Embryonic facial prominence (tissue), 1 donor: ENCODE data around the gene SLC18A3.

Experiments used
- DNase-seq: peaks from one replicate; pipeline ENCODE4 v3.0.0-alpha.2; 2016; ENCODE audit errors: extremely low spot score

Gene SLC18A3

DNA sequence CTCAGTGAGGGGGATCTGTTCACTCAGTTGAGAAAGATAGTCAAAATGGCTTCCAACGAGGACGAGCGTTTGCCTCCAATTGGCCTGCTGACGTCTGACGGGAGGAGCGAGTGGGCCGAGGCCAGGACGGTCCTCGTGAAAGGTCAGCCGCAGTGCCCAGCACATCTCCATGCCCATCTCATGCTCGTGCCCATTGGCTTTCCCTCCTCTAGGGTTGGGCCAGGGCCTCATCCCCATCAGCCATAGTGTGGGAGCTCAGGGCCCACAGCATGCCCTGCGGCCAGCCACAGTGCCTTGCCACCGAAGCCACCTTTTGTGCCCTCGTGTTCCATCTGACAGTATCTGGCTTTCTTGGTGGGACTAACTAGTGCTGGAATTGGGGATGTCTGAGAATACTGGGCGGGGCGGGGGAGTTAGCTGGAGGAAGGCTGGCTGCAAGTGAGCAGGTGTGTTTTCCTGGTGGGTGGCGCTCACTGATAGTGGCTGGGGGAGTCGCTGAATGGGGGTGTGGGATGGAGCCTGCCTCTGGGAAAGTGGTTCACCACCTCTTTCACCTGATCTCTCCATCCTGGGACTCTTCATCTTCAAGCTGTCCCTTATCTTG is 17.6 kb downstream of the SLC18A3 start:
- no peak for DNase-seq

DNA sequence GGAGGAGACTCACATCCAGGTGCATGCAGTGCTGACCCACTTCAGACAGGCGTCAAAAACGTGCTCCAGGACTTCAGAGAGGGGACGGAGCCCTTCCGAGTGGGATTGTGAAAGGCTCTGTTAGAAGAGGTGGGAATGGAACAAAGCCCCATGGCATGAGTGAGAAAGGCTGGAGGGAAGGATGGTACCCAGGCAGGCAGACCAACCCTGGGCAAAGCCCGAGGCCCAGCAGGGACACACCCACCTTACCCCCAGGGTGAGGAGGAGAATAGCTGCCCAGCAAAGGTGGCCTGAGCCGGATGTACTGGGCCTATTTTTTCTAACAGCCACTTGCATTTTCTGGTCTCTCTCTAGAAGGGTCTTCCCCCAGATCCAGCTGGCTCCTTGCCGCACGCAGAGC is 18.5 kb downstream of the SLC18A3 start:
- no peak for DNase-seq

DNA sequence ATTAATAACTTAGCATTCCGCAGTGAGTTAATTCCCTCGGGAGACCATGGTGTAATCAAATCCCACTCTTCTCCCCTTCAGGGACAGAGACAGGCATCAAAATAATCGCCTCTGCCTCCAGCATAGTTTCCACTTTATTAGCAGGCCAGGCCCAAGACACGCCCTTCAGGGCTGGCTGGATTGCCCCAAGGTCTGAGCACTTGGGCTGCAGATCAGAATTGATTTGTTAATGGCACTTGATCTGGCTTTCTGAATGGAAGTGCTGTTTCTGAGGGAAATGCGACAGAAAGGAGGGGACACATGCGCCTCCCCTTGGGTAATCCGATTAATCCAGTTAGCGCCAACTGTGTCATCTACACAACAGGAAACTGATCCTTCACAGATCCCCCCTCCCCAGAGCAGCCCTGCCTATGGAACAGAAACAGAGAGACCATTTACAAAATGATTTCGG is 19.3 kb downstream of the SLC18A3 start:
- no peak for DNase-seq

DNA sequence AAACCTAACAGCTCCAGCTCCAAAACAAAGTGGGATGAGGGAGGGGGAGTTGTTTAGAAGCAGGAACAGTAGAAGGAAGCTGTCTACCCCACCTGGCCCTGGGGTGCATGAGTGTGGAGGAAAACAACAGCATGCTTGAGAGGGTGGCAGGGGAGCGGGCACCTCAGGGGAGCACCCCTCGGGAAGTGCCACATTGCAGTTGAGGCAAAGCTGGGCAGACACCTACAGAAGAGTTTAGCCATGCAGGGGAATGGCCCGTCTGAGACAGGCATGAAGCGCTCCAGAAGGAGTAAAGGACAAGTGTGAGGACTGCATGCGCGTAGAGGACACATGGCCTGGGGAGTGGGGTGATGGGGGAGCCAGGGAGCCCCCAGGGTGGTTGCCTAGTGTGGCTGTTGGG is 21.9 kb downstream of the SLC18A3 start:
- no peak for DNase-seq

DNA sequence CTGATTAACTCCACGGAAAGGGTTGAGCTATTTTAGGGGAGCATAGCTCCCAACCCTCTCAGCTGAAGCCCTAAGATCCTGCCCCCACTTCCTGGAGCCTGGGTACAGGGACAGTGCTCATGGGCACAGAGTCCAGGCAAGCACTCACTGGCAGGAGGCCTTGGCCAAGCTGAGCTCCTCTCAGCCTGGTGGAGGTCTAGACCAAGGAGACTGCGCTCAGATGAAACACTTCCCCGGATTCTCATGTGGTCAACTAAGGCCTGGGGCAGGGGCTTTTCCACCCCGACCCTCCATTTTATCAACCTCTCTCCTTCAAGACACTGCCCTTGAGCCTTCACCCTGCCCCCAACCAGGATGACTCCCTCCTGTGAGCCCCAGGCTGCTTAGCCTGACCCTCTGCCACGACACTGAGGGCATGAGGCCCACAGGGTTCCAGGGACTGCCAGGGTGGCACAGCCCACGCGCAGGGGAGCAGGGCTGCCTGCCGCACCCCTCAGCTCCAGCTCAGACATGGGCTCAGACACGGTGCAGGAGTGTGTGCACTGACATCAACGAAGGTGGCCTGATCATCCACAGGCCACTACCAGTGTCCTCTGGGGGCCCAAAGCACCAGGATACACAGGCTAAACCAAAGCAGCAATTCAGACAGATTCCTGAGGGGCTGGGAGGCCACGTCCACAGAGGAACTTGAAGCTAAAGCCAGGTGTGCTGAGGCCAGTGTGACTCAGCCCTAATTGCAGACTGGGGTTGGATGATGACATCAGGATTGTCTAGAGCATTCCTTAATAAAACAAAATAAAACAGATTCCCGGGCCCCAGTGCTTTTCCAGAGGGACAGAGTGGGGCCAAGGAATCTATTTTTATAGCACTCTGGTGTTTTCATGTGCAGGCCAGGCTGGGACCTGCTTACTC is 22.6 kb downstream of the SLC18A3 start:
- no peak for DNase-seq

DNA sequence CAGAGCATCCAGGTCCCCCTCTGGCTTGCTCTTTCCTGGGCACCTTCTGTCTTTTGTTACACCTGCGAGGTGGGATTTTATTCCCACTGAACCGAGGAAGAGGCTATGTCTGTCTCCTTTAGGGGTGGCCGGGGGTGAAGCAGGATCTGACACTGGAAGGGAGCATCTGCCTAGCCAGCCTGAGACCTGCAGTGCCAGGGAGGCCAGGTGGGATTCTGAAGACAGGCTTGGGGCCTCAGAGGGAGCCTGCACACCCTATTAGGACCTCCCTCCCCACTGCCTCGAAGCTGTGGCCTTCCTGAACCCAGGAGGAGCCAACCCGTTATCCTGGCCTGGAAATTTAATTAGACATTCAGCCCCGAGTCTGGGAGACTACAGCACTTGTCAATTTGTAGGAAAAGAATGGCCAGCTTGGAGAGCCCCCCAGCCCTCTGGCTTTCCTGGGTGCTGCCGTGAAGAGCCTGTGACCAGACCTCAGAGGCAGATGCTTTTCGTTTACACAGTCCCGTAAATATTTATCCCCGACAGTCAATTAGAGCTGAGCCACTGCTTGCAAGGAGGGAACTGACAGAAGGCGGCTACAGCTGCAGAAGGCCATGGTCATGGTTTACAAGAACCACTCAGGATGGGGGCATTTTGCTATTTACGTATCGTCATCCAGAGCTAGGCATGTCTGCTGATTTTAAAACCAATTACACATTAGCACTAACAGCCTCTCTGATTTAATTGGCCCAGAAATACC is 23.4 kb downstream of the SLC18A3 start:
- DNase-seq = no peak

DNA sequence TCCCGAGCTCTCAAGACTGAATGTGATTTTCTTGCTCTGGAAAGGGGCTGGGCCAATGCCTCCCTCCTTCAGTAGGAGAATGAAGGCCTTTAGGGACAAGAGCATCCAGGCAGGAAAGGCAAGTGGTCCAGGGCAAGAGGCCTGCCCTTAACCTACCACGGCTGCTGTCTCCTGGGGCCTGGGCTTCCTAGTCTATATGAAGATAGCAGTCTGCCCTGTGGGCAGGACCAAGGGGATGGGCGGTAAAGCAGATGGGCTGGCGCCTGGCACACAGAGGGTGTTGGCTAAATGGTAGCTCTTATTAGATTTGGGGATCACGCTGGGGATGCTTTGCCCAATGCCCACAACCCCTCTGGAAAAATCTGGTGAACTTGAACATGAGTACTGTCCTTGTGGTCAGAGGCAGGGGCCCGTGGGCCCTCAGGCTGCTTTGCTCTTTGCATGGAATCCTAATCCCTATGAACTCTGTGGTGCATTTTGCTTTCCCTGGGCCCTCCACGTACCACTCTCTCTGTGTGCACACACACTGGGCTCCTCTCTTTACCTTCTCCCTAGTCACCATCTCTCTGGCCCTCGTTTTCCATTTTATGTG is 24.1 kb downstream of the SLC18A3 start:
- no peak for DNase-seq

DNA sequence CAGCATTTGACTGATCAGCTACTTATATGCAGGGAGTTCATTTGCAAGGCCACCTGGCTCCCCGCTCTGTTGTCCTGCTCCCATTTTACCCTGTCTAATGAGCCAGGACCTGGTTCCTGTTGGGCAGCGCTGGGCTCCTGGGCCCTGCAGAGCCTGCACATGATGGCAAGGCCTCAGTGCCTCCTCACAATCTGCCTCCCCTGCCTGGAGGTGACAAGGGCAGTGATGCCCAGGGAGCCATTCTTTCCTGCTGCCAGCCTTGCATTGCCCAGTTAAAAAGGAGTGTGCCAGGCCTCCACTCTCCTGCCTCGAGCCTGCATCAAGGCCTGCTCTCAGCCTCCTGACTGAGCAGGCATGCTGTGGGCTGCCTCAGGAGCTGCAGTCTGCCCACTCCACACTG is 32.2 kb downstream of the SLC18A3 start:
- DNase-seq = no peak

DNA sequence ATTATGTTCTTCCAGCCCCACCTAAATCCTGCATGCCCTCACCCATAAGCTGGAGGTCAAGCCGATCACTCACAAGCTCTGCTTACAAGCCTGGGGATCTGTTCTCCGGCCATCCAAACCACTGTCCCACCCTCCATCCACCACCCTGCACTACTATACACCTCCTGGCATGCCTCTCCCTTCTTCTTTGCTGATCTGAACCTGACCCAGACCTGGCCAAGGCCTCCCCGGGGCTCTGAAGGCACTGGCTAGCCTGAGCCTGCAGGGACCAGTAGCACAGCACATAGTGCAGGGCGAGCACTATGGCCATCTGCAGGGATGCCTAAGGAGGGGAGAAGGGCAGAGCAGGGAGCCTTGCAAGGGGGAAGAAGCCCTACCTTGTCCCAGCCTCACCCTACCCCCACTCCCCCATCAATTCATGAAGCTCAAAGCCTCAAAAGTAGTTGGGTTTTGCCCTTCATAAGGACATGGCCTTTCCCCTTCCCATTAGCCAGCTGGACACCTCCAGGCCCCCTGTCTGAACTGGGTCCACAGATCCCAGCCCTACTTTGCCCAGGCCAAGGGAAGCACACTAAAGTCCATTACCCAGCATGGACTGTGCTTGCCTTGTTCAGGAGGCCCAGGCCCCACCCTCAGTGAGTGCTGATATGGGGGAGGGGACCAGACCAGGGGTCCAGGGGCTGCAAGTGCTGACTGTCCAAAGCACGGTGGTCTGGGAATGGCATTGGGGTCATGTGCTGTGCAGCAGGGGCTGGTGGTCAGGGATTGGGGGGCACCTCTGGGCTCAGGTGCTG is 33.3 kb downstream of the SLC18A3 start:
- DNase-seq = no peak

DNA sequence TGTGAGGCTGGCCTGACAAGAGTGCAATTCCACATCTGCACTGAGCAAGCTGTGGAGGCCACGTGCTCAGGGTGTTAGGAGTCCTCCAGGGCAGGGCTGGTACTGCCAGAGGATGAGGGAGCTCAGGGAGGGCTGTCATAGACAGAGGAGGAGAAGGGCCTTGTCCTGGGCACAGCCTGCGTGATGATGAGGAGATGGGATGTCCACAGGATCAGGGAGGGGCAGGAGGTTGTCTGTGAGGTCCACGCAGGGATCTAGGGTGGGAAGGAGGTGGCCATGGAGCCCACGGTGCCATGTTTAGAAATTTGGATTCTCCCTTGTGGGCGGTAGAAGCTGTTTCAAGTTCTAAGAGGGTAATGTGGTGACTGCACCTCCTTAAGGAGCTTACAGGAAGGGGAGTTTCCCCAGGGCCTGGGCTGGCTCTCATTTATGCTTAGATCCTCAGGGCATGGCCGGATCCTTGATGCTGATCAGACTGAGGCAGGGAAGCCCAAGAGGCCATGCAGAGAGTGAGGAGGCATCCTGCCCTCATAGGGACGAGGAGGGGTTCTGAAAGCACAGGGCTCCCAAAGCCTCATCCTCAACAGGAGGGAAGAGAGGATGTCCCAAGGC is 34.0 kb downstream of the SLC18A3 start:
- DNase-seq = no peak

DNA sequence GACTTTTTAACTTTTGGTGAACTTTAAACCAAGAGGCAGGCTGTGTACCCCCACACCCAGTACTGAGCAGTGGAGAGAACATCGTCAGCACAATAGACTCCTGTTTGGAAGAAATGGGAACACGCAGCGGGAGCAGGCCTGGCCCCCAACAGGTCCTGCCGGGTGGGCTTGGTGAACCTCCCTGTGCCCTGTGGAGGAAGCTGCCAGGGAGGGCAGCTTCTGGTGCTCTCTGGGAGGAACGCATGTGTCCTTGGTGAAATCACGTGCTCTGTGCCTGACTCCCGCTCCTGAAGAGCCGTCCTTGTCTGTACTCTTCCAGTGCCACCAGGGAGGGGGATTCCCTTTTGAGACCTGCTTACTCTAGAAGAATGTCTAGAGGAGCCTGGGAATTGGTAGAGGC is 35.3 kb downstream of the SLC18A3 start:
- DNase-seq = no peak

DNA sequence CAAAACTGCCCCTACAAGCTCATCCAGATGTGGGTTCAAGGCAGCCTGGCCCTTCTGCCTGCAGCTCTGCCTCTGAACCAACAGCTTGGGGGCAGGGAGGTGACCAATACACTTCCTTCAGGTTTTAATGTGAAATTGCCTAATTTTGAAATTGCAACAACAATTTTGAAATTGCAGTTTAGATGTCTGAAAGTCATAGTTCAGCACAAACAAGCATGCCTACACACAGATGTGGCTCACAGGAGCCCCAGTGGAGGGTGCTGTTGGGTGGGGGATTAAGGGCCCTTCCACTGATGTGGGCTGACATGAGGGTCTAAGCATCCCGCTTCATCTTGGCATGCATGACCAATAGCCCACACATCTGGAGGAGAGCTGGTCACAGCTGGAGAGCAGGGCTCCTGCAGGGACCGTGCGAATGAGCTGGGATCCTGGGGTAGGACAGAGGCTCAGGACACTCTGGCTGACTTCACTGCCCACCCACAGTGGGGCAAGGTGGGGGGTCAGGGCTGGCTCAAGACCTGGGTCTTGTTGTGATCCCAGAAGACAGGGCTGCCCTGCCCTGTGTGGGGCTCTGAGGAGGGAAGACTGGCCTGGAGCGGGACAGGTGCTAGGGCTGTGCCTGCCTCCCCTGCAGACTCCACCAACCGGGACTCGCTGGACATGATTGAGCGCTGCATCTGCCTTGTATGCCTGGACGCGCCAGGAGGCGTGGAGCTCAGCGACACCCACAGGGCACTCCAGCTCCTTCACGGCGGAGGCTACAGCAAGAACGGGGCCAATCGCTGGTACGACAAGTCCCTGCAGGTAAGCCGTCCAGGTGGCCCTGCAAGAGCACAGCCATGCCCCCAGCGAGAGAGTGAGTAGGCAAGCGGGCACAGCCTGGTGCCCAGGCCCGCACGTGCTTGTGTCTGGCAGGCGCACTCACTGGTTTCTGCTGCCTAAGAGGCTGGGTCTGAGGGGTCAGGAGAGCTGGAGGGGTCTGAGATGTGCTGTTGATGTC is 36.1 kb downstream of the SLC18A3 start:
- DNase-seq = no peak

DNA sequence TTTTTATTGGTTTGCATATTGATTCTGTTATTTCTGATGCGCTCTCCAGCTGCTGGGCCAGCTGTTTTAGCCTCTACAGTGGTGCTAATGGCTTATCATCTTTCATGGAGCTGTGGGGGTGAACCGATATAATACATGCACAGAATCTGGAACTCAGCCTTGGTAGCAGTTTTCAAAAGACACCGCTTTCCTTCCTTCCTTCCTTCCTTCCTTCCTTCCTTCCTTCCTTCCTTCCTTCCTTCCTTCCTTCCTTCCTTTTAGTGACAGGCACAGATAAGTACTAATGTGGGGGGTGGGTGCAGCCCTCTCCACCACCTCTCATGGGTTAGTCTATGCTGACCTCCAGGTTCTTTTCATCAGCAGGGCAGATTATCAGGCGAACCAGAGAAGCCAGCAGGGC is 37.4 kb downstream of the SLC18A3 start:
- DNase-seq = no peak

DNA sequence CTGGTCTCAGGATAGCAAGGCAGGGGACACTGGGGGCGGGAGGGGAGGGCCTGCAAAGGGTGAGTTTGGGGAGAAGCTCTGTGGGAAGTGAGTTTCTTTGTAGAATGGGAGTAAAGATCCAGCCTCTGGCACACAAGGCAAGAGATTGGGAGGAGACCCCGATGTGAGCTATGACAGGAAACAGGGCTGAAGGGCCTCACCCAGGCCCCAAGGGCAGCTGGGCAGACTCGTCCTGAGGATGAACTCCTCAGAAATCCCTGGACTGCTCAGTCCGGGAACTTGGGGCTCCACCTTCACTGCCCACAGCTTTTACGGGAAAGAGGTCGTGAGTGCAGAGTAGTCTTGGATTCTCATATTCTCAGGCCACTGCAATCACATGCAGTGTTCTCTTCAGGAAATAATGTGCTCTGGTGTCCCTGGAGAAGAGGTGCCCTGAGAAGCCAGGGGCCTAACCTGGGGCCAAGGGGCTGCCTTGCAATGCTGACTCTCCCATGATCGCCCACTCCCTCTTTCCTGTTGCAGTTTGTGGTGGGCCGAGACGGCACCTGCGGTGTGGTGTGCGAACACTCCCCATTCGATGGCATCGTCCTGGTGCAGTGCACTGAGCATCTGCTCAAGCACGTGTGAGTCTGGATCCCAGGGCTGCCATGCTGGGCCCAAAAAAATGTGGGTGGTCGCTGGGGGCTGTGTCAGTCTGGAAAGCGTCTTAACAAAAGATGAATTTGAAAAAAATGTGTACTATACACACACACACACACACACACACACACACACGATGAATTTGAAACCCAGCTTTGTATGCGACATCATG is 38.1 kb downstream of the SLC18A3 start:
- no peak for DNase-seq

DNA sequence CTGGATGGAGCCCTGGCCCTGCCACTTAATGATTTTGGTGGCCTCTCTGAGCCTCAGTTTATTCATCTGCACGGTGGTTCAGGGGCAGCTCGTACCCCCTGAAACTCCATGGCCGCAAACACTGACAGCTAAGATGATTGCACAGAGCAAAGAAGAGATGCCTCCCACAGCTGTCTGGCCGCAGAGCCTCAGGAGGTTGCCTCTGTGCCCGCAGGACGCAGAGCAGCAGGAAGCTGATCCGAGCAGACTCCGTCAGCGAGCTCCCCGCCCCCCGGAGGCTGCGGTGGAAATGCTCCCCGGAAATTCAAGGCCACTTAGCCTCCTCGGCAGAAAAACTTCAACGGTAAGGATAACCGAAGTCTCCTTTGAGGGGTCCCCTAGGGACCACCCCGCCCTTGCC is 39.2 kb downstream of the SLC18A3 start:
- DNase-seq = no peak

DNA sequence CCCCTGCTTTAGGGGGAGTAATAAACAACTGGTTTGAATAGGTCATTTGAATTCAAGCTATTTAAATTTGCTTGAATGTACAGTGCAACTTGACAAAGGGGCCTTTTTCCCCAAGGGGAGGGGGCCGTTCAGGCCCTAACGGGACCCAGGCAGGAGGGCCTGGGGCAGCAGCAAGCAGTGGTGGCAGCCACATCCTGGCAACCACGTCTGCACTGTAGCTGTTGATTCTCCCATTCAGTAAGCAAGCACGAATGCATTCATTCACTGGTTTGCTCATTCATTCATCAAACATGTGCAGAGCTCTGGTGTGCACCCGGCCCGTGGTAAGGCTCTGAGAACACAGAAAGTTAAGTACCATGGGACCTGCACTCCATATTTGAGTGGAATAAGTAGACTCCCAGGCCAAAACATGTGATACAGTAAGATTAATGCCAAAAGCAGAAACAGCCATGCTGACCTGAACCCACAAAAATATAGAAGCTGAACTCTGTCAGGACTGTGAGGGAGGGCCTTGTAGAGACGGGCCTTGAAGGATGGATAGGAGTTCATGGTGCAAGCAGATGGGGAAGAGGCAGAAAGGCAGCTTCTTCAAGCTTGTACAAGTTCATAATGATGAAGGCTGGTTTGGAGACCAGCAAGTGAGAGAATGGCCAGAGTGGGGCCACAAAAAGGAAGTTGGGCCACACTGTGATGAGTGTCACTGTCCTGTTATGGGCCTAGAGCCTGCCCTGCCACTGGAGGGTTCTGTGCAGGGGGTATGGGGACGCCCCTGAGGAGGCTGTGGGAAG is 40.0 kb downstream of the SLC18A3 start:
- DNase-seq = no peak

DNA sequence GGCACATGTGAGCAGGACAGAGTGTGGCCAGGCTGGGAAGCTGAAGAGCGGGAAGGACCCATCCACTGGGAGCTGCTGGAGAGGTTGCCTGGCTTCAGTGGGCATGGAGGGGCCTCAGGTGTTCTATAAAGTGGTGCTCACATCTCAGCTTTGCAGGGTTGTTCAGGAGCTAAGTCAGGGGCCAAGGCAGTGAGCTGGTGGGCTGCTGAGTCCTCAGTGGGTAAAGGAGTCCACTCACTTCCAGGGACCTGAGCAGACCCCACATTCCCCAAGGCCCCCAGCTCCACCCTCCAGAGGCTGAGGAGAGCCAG is 40.6 kb downstream of the SLC18A3 start:
- DNase-seq = no peak
